GM23338 (cell line): ENCODE measurements around the gene PLPPR3.

Experiments used
- EZH2 ChIP-seq: fragments of 200-600 bp; sonication (generic); IDR thresholded peaks from one replicate; pipeline ENCODE4 v1.8.0; 2017; ENCODE audit warnings: antibody characterized with exemption, mild to moderate bottlenecking, low read depth; ENCODE audit not compliant: unreplicated experiment
- EZH2phosphoT487 ChIP-seq: fragments of 200-600 bp; sonication (generic); IDR thresholded peaks from one replicate; pipeline ENCODE4 v1.8.1; 2018; ENCODE audit warnings: antibody characterized with exemption; ENCODE audit not compliant: unreplicated experiment
- JUNB ChIP-seq: IDR thresholded peaks from one replicate; pipeline ENCODE4 v1.6.1; 2016; ENCODE audit warnings: antibody characterized with exemption; ENCODE audit not compliant: unreplicated experiment
- POLR2AphosphoS5 ChIP-seq: IDR thresholded peaks from 2 replicates; pipeline ENCODE4 v1.6.1; 2016; ENCODE audit warnings: antibody characterized with exemption, low read depth
- STAT1 ChIP-seq: IDR thresholded peaks from one replicate; pipeline ENCODE4 v1.6.1; 2016; ENCODE audit warnings: antibody characterized with exemption; ENCODE audit not compliant: unreplicated experiment
- TF ChIP-seq, protein P1 (sequence below), 2 experiments: fragments of 200-600 bp in 1 of 2; sonication (generic) in 1 of 2; conservative IDR thresholded peaks; 2 replicates each; pipeline versions ENCODE4 v1.5.1 to v1.6.1; 2016 to 2017; ENCODE audit warnings: antibody characterized with exemption in 2 of 2, low read depth in 2 of 2, mild to moderate bottlenecking in 2 of 2, moderate library complexity in 1 of 2
- TF ChIP-seq, protein P2 (sequence below): IDR thresholded peaks from one replicate; pipeline ENCODE4 v1.6.1; 2018; ENCODE audit warnings: antibody characterized with exemption; ENCODE audit not compliant: unreplicated experiment

DNA sequence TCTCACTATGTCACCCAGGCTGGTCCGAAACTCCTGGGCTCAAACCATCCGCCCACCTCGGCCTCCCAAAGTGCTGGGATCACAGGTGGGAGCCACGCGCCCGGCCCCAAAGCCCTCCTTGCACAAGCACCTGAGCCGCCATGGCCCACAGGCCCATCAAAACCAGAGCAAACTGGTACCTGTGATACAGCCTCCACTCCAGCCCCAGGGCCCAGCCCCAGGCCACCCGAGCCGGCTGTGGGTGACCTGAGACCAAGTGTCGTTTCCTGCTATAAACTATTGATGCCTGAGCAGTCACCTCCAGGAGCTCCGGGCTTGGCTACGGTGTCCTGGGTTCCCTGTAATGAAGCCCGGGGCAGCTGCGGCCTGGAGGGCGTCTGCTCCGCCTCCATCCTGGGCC is 34.2 kb downstream of the PLPPR3 start:
- TF ChIP-seq, protein P1, sequence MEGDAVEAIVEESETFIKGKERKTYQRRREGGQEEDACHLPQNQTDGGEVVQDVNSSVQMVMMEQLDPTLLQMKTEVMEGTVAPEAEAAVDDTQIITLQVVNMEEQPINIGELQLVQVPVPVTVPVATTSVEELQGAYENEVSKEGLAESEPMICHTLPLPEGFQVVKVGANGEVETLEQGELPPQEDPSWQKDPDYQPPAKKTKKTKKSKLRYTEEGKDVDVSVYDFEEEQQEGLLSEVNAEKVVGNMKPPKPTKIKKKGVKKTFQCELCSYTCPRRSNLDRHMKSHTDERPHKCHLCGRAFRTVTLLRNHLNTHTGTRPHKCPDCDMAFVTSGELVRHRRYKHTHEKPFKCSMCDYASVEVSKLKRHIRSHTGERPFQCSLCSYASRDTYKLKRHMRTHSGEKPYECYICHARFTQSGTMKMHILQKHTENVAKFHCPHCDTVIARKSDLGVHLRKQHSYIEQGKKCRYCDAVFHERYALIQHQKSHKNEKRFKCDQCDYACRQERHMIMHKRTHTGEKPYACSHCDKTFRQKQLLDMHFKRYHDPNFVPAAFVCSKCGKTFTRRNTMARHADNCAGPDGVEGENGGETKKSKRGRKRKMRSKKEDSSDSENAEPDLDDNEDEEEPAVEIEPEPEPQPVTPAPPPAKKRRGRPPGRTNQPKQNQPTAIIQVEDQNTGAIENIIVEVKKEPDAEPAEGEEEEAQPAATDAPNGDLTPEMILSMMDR (conservative IDR thresholded peaks at IDR 0.05; ENCODE audit: low read depth in 2 of 2), result no peak
- no peak for TF ChIP-seq EZH2
- no peak for TF ChIP-seq JUNB
- TF ChIP-seq, protein P2, sequence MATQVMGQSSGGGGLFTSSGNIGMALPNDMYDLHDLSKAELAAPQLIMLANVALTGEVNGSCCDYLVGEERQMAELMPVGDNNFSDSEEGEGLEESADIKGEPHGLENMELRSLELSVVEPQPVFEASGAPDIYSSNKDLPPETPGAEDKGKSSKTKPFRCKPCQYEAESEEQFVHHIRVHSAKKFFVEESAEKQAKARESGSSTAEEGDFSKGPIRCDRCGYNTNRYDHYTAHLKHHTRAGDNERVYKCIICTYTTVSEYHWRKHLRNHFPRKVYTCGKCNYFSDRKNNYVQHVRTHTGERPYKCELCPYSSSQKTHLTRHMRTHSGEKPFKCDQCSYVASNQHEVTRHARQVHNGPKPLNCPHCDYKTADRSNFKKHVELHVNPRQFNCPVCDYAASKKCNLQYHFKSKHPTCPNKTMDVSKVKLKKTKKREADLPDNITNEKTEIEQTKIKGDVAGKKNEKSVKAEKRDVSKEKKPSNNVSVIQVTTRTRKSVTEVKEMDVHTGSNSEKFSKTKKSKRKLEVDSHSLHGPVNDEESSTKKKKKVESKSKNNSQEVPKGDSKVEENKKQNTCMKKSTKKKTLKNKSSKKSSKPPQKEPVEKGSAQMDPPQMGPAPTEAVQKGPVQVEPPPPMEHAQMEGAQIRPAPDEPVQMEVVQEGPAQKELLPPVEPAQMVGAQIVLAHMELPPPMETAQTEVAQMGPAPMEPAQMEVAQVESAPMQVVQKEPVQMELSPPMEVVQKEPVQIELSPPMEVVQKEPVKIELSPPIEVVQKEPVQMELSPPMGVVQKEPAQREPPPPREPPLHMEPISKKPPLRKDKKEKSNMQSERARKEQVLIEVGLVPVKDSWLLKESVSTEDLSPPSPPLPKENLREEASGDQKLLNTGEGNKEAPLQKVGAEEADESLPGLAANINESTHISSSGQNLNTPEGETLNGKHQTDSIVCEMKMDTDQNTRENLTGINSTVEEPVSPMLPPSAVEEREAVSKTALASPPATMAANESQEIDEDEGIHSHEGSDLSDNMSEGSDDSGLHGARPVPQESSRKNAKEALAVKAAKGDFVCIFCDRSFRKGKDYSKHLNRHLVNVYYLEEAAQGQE, result no peak
- no peak for TF ChIP-seq POLR2AphosphoS5
- TF ChIP-seq EZH2phosphoT487, result no peak
- no peak for TF ChIP-seq STAT1
